DND-41 (cell line): ENCODE data around the gene PLXDC1.

Source experiments
- ATAC-seq: fragments of 200-7000 bp; cut with Tn5 transposase; 3 replicates; pipeline ENCODE4 v1.9.1; 2021; ENCODE audit warnings: low read depth; ENCODE audit not compliant: insufficient read depth
- DNase-seq: peaks from one replicate; pipeline ENCODE4 v3.0.0-alpha.2; 2020
- H2AFZ ChIP-seq: 2 replicates; pipeline ENCODE4 v1.6.0; 2012; ENCODE audit warnings: low read depth, low read length
- H3K27ac ChIP-seq: 2 replicates; pipeline ENCODE4 v1.5.1; 2012; ENCODE audit warnings: low read length, inconsistent platforms
- H3K27me3 ChIP-seq: fragments of 200-600 bp; sonication (generic); 2 replicates; pipeline ENCODE4 v1.6.0; 2012; ENCODE audit warnings: low read length, mild to moderate bottlenecking, inconsistent platforms; ENCODE audit not compliant: insufficient read depth, poor library complexity
- H3K36me3 ChIP-seq: 2 replicates; pipeline ENCODE4 v1.5.1; 2012; ENCODE audit warnings: low read length, inconsistent platforms; ENCODE audit not compliant: insufficient read depth
- H3K4me1 ChIP-seq: 2 replicates; pipeline ENCODE4 v1.5.1; 2012; ENCODE audit warnings: mild to moderate bottlenecking, low read length; ENCODE audit not compliant: insufficient read depth
- H3K4me2 ChIP-seq: 2 replicates; pipeline ENCODE4 v1.6.0; 2012; ENCODE audit warnings: mild to moderate bottlenecking, moderate library complexity, low read length, inconsistent platforms; ENCODE audit not compliant: insufficient read depth
- H3K4me3 ChIP-seq, 2 experiments: fragments of 200-600 bp in 1 of 2; shearing (Covaris generic) in 1 of 2; 2 replicates each; pipeline ENCODE4 v1.5.1; 2012 to 2016; ENCODE audit warnings: inconsistent platforms in 2 of 2, low read length in 2 of 2, mild to moderate bottlenecking in 2 of 2, low read depth in 1 of 2, moderate library complexity in 1 of 2
- H3K79me2 ChIP-seq: 2 replicates; pipeline ENCODE4 v1.6.0; 2012; ENCODE audit warnings: low read length, inconsistent platforms; ENCODE audit not compliant: insufficient read depth
- H3K9ac ChIP-seq: 2 replicates; pipeline ENCODE4 v1.6.0; 2012; ENCODE audit warnings: low read depth, mild to moderate bottlenecking, inconsistent platforms, low read length, moderate library complexity
- H3K9me3 ChIP-seq: 2 replicates; pipeline ENCODE4 v1.5.1; 2012; ENCODE audit warnings: low read length, moderate library complexity, mild to moderate bottlenecking, inconsistent platforms; ENCODE audit not compliant: insufficient read depth, severe bottlenecking
- H4K20me1 ChIP-seq: 2 replicates; pipeline ENCODE4 v1.6.0; 2012; ENCODE audit warnings: low read length; ENCODE audit not compliant: insufficient read depth
- CTCF ChIP-seq: IDR thresholded peaks from 2 replicates; pipeline ENCODE4 v1.5.1; 2012; ENCODE audit warnings: borderline replicate concordance, low read length, moderate library complexity, mild to moderate bottlenecking; ENCODE audit not compliant: poor library complexity, severe bottlenecking; ENCODE audit errors: extremely low read depth
- EZH2 ChIP-seq: IDR thresholded peaks from 3 replicates; pipeline ENCODE4 v1.6.1; 2012; ENCODE audit warnings: borderline replicate concordance, low read depth, mild to moderate bottlenecking, moderate library complexity, low read length, inconsistent platforms; ENCODE audit not compliant: severe bottlenecking

Gene PLXDC1

GRCh38 chr17:39107155-39107554, 44.3 kb downstream of the PLXDC1 start:
- no peaks in the 10 kb centered on the region for H3K36me3 ChIP-seq
- H3K9ac ChIP-seq, result no peak overlapping the region
- no peak overlapping the region for H3K4me3 ChIP-seq
- no peak overlapping the region for H3K4me2 ChIP-seq
- H3K27me3 ChIP-seq, result no peaks in the 10 kb centered on the region
- H3K79me2 ChIP-seq, result no peaks in the 10 kb centered on the region
- no peaks in the 10 kb centered on the region for H3K9me3 ChIP-seq
- H2AFZ ChIP-seq, result no peak overlapping the region
- no peaks in the 10 kb centered on the region for H3K4me1 ChIP-seq
- DNase-seq (no peak), ATAC-seq (no peak)
- no peak for TF ChIP-seq EZH2
- TF ChIP-seq CTCF, result no peak
- H3K27ac ChIP-seq, result no peak overlapping the region
- H4K20me1 ChIP-seq, result no peaks in the 10 kb centered on the region

- no peak overlapping the region for H3K4me2 ChIP-seq
- no peaks in the 10 kb centered on the region for H4K20me1 ChIP-seq
- H3K79me2 ChIP-seq, result no peaks in the 10 kb centered on the region
- TF ChIP-seq EZH2 (no peak), CTCF (no peak)
- no peak overlapping the region for H2AFZ ChIP-seq
- H3K9me3 ChIP-seq, result no peaks in the 10 kb centered on the region
- H3K27ac ChIP-seq, result no peak overlapping the region
- no peaks in the 10 kb centered on the region for H3K4me1 ChIP-seq
- H3K4me3 ChIP-seq, result no peak overlapping the region
- no peaks in the 10 kb centered on the region for H3K36me3 ChIP-seq
- DNase-seq, result no peak
- no peak overlapping the region for H3K9ac ChIP-seq
- no peak for ATAC-seq
- no peaks in the 10 kb centered on the region for H3K27me3 ChIP-seq
These were observed 45.7 kb downstream of the PLXDC1 start for GRCh38 chr17:39105705-39106104.

GRCh38 chr17:39104657-39105056, 46.8 kb downstream of the PLXDC1 start:
- Histone ChIP-seq H3K9me3 (no peaks in the 10 kb centered on the region), H3K4me3 (no peak overlapping the region), H3K4me1 (no peaks in the 10 kb centered on the region), H3K36me3 (no peaks in the 10 kb centered on the region), H3K4me2 (no peak overlapping the region), H2AFZ (no peak overlapping the region), H3K79me2 (no peaks in the 10 kb centered on the region), H3K9ac (no peak overlapping the region), H4K20me1 (no peaks in the 10 kb centered on the region), H3K27ac (no peak overlapping the region), H3K27me3 (no peaks in the 10 kb centered on the region)
- no peak for ATAC-seq
- no peak for TF ChIP-seq CTCF
- TF ChIP-seq EZH2, result no peak
- DNase-seq, result no peak

- Histone ChIP-seq H3K4me3 (no peak overlapping the region), H2AFZ (no peak overlapping the region), H3K9me3 (no peaks in the 10 kb centered on the region), H4K20me1 (no peaks in the 10 kb centered on the region), H3K9ac (no peak overlapping the region), H3K4me2 (no peak overlapping the region), H3K27me3 (no peaks in the 10 kb centered on the region), H3K79me2 (no peaks in the 10 kb centered on the region), H3K27ac (no peak overlapping the region), H3K4me1 (no peaks in the 10 kb centered on the region), H3K36me3 (no peaks in the 10 kb centered on the region)
- DNase-seq (no peak), ATAC-seq (no peak)
- TF ChIP-seq CTCF (no peak), EZH2 (no peak)
These were observed 47.4 kb downstream of the PLXDC1 start for GRCh38 chr17:39104046-39104445.
